WTC11 (cell line): ENCODE data around the gene KBTBD12. TPM values are rescaled to one million over a fixed set of nuclear protein-coding genes. Genes with fewer than 3 reads are reported as not detected.

Experiments
- ATAC-seq: fragments of 200-7000 bp; cut with Tn5 transposase; 2 replicates; pipeline ENCODE4 v1.10.0; 2021; ENCODE audit warnings: mild to moderate bottlenecking, moderate library complexity
- CTCF ChIA-PET: fragments of 300-600 bp; sonication (Branson Sonifier 250); formaldehyde crosslinking; loops from one replicate; lab custom pipeline; 2021; ENCODE audit warnings: antibody characterized with exemption; lab: Charles Lee
- POLR2A ChIA-PET: fragments of 350-600 bp; sonication (Branson Sonifier 250); formaldehyde crosslinking; loops from one replicate; lab custom pipeline; 2021; ENCODE audit warnings: antibody characterized with exemption; lab: Charles Lee
- DNase-seq: peaks from one replicate; pipeline ENCODE4 v3.0.0; 2021; ENCODE audit warnings: low spot score
- H3K27ac Mint-ChIP-seq: 2 replicates; pipeline ENCODE4 v1.8.0; 2021; ENCODE audit warnings: mixed read lengths
- H3K27me3 Mint-ChIP-seq: 2 replicates; pipeline ENCODE4 v1.8.0; 2021; ENCODE audit warnings: low read depth, mild to moderate bottlenecking, moderate library complexity, mixed read lengths
- H3K36me3 Mint-ChIP-seq: 2 replicates; pipeline ENCODE4 v1.8.0; 2021; ENCODE audit warnings: mixed read lengths
- H3K4me1 Mint-ChIP-seq: 2 replicates; pipeline ENCODE4 v1.8.0; 2022; ENCODE audit warnings: mixed read lengths
- H3K4me3 Mint-ChIP-seq: 2 replicates; pipeline ENCODE4 v1.8.0; 2021; ENCODE audit warnings: mild to moderate bottlenecking, moderate library complexity, mixed read lengths
- H3K9me3 Mint-ChIP-seq: 2 replicates; pipeline ENCODE4 v1.8.0; 2021; ENCODE audit warnings: mixed read lengths
- AFF4 ChIP-seq: sonication (generic); formaldehyde crosslinking; IDR thresholded peaks from 2 replicates; pipeline ENCODE4 v1.8.1; 2023; ENCODE audit warnings: mild to moderate bottlenecking, missing genetic modification reagents, borderline replicate concordance
- ARID4B ChIP-seq: sonication (generic); formaldehyde crosslinking; IDR thresholded peaks from 2 replicates; pipeline ENCODE4 v1.8.0; 2023; ENCODE audit warnings: missing genetic modification reagents, mild to moderate bottlenecking, borderline replicate concordance
- CREM ChIP-seq: sonication (generic); formaldehyde crosslinking; IDR thresholded peaks from 2 replicates; pipeline ENCODE4 v1.8.1; 2022; ENCODE audit warnings: mild to moderate bottlenecking, missing genetic modification reagents, moderate library complexity
- ETV6 ChIP-seq: sonication (generic); formaldehyde crosslinking; IDR thresholded peaks from 2 replicates; pipeline ENCODE4 v1.8.1; 2022; ENCODE audit warnings: mild to moderate bottlenecking, missing genetic modification reagents
- JAZF1 ChIP-seq: fragments of 250-450 bp; sonication (Bioruptor Pico); IDR thresholded peaks from 2 replicates; pipeline ENCODE4 v1.9.0; 2021; ENCODE audit warnings: moderate library complexity, mild to moderate bottlenecking, inconsistent platforms
- NR1H2 ChIP-seq: sonication (generic); formaldehyde crosslinking; IDR thresholded peaks from 2 replicates; pipeline ENCODE4 v1.9.0; 2021; ENCODE audit warnings: mild to moderate bottlenecking, moderate library complexity, missing genetic modification reagents
- NR2C2 ChIP-seq: sonication (generic); formaldehyde crosslinking; IDR thresholded peaks from 2 replicates; pipeline ENCODE4 v1.8.0; 2022; ENCODE audit warnings: mild to moderate bottlenecking, missing genetic modification reagents
- OVOL2 ChIP-seq: fragments of 250-450 bp; sonication (Bioruptor Pico); IDR thresholded peaks from 2 replicates; pipeline ENCODE4 v1.9.0; 2021; ENCODE audit warnings: mild to moderate bottlenecking, borderline replicate concordance
- PREB ChIP-seq: sonication (generic); formaldehyde crosslinking; IDR thresholded peaks from 2 replicates; pipeline ENCODE4 v1.8.1; 2022; ENCODE audit warnings: mild to moderate bottlenecking, missing genetic modification reagents, moderate library complexity, borderline replicate concordance
- SMAD3 ChIP-seq: sonication (generic); formaldehyde crosslinking; IDR thresholded peaks from 2 replicates; pipeline ENCODE4 v1.8.0; 2022; ENCODE audit warnings: missing genetic modification reagents, mild to moderate bottlenecking, borderline replicate concordance
- SP1 ChIP-seq: sonication (generic); formaldehyde crosslinking; conservative IDR thresholded peaks from 2 replicates; pipeline ENCODE4 v1.8.1; 2022; ENCODE audit warnings: missing genetic modification reagents
- STAT6 ChIP-seq: sonication (generic); formaldehyde crosslinking; conservative IDR thresholded peaks from 2 replicates; pipeline ENCODE4 v1.8.1; 2023; ENCODE audit warnings: mild to moderate bottlenecking, low read depth, missing genetic modification reagents, moderate library complexity
- ZNF138 ChIP-seq: sonication (generic); formaldehyde crosslinking; conservative IDR thresholded peaks from 2 replicates; pipeline ENCODE4 v1.8.1; 2022; ENCODE audit warnings: mild to moderate bottlenecking, moderate library complexity, missing genetic modification reagents
- ZNF281 ChIP-seq: sonication (generic); formaldehyde crosslinking; IDR thresholded peaks from 2 replicates; pipeline ENCODE4 v1.8.0; 2023; ENCODE audit warnings: mild to moderate bottlenecking, missing genetic modification reagents
- ZNF317 ChIP-seq: sonication (generic); formaldehyde crosslinking; IDR thresholded peaks from 2 replicates; pipeline ENCODE4 v1.8.1; 2023; ENCODE audit warnings: low read depth, mild to moderate bottlenecking, moderate library complexity, missing genetic modification reagents, borderline replicate concordance
- ZNF416 ChIP-seq: fragments of 250-450 bp; sonication (Bioruptor Pico); IDR thresholded peaks from 2 replicates; pipeline ENCODE4 v1.9.0; 2021; ENCODE audit warnings: mild to moderate bottlenecking, inconsistent platforms
- total RNA-seq: library from RNA; stranded (reverse); gene quantifications from 3 replicates; pipeline ENCODE4 v1.2.3, GENCODE V29; 2021

Gene KBTBD12
- total RNA-seq, 1 experiment from 2014 or later = 0.22 TPM

GRCh38 chr3:128014548-128014947 is 99.5 kb downstream of the KBTBD12 start:
- ChIA-PET POLR2A (no interaction called here), CTCF (no interaction called here)
- no peak for ATAC-seq
- H3K36me3 Mint-ChIP-seq = peaks cover 14% of the 10 kb centered on the region
- no peak overlapping the region for H3K27ac Mint-ChIP-seq
- peaks cover 12% of the 10 kb centered on the region for H3K27me3 Mint-ChIP-seq
- H3K4me1 Mint-ChIP-seq = peaks cover 5% of the 10 kb centered on the region
- peaks cover 25% of the 10 kb centered on the region for H3K9me3 Mint-ChIP-seq
- no peak for TF ChIP-seq NR1H2 (CRISPR knock-in tag)
- no peak for TF ChIP-seq JAZF1
- no peak for TF ChIP-seq ARID4B (CRISPR knock-in tag)
- TF ChIP-seq CREM (CRISPR knock-in tag) = no peak
- TF ChIP-seq SMAD3 (CRISPR knock-in tag) = no peak
- TF ChIP-seq PREB (CRISPR knock-in tag) = no peak
- no peak for DNase-seq
- no peak overlapping the region for H3K4me3 Mint-ChIP-seq

GRCh38 chr3:128016502-128016901 is 101.5 kb downstream of the KBTBD12 start:
- no peak for ATAC-seq
- CTCF ChIA-PET = interaction anchor here (0.7 to 1.0 kb wide), 2 partner anchors 10 to 945 kb away, joined by 3 read pairs; no protein-coding TSS in a partner anchor

More at GRCh38 chr3:128016502-128016901, 101.5 kb downstream of the KBTBD12 start:
- peaks cover 2% of the 10 kb centered on the region for H3K4me1 Mint-ChIP-seq
- H3K27ac Mint-ChIP-seq = no peak overlapping the region
- H3K27me3 Mint-ChIP-seq = peaks cover 12% of the 10 kb centered on the region
- POLR2A ChIA-PET = no interaction called here
- peaks cover 25% of the 10 kb centered on the region for H3K9me3 Mint-ChIP-seq
- no peak for DNase-seq
- no peak for TF ChIP-seq ETV6 (CRISPR knock-in tag)
- no peak for TF ChIP-seq SP1 (CRISPR knock-in tag)
- TF ChIP-seq ZNF317 = no peak
- TF ChIP-seq CREM (CRISPR knock-in tag) = no peak
- no peak for TF ChIP-seq ZNF416
- TF ChIP-seq NR2C2 = no peak
- TF ChIP-seq ZNF138 (CRISPR knock-in tag) = no peak
- no peak for TF ChIP-seq AFF4
- no peak for TF ChIP-seq STAT6 (CRISPR knock-in tag)
- TF ChIP-seq ZNF281 (CRISPR knock-in tag) = no peak
- no peak for TF ChIP-seq OVOL2
- TF ChIP-seq, all 79 proteins: peak for 0
- Mint-ChIP-seq H3K36me3 (peaks cover 14% of the 10 kb centered on the region), H3K4me3 (no peak overlapping the region)
